NCI-H82 treated with DMSO at 0.1 percent for 48 hours (cell line): Measurements from ENCODE around the gene OTOGL.

ENCODE experiments used
- DNase-seq: peaks from one replicate; lab custom pipeline; 2025; ENCODE audit not compliant: unreplicated experiment; lab: John Stamatoyannopoulos, UW

OTOGL gene

GRCh38 chr12:80422550-80422949, 323.2 kb downstream of the OTOGL start:
- no peak for DNase-seq
